IPS-18c (cell line): Measurements from ENCODE around the gene AP1M2.

Experiments
- H3K4me3 ChIP-seq: 2 replicates; pipeline ENCODE4 v1.7.0; 2013; ENCODE audit warnings: low read depth, mild to moderate bottlenecking, low read length, moderate library complexity; ENCODE audit not compliant: insufficient read depth
- H3K9me3 ChIP-seq: one replicate; pipeline ENCODE4 v1.6.1; 2013; ENCODE audit warnings: mild to moderate bottlenecking, low read length, moderate library complexity; ENCODE audit not compliant: control insufficient read depth, insufficient read depth

The AP1M2 gene

GRCh38 chr19:10525636-10526035, 61.5 kb downstream of the AP1M2 start:
- Histone ChIP-seq H3K4me3 (no peak overlapping the region), H3K9me3 (no peaks in the 10 kb centered on the region)

- H3K4me3 ChIP-seq = no peak overlapping the region
These were observed 63.9 kb downstream of the AP1M2 start for GRCh38 chr19:10523135-10523636.

More at GRCh38 chr19:10523135-10523636, 63.9 kb downstream of the AP1M2 start:
- H3K9me3 ChIP-seq = no peaks in the 10 kb centered on the region
